Stimulated activated CD4-positive, alpha-beta T cell treated with anti-CD3 and anti-CD28 coated beads, Interleukin-4, amount 100 ng/mL, for 24 hours (primary cell): ENCODE measurements around the gene PAX7.
"Not testable (repeated sequence)": the region's sequence is repeated elsewhere in the genome, so short reads cannot be mapped to it uniquely, and the experiment has no call there.

Experiments
- DNase-seq: peaks from one replicate; pipeline ENCODE4 v3.0.0-alpha.2; 2020

PAX7 gene

DNA sequence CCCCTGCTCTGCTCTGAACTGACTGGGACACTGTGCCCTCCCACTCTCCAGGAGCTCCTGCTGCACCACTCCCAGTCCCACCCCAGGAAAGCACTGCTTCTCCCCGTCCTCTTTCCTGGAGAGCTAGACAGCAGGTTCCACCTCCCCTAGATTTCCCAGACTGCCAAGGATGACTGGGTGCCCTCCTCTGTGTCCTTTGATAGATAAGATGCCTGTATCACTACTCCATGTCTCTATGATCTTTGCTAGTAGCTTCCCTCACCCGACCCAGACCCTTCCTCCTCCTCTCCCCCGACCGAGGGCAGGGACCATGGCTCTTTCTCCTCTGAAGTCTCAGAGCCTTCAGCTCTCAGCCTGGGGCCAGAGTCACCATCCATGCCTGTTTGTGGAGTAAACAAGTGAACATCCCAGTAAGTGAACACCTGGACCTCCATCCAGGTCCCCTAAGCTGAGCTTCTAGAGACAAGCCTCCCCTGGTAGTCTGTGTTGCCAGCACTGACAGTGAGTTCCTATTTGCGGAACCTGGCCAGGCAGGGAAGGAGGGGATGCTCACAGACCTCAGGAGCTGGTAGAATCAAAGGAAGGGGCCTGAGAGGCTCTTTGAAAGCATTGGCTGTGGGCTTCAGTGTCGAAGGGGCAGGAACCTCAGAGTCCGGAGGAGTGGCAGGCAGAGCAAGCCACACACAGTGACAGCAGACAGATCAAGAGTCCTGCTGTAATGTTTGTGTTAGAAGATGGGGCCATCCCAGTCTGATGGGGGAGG, 104.0 kb downstream of the PAX7 start:
- DNase-seq, result no peak

GRCh38 chr1:18735224-18735997, 104.8 kb downstream of the PAX7 start:
- DNase-seq, result no peak

GRCh38 chr1:18736958-18737357, 106.3 kb downstream of the PAX7 start:
- DNase-seq, result no peak

- DNase-seq, result no peak
Measured at GRCh38 chr1:18738126-18738525, 107.5 kb downstream of the PAX7 start.

GRCh38 chr1:18738617-18739016, 108.0 kb downstream of the PAX7 start:
- DNase-seq, result no peak

- no peak for DNase-seq
Measured at GRCh38 chr1:18739408-18739807, 108.8 kb downstream of the PAX7 start.

GRCh38 chr1:18739897-18740296, 109.3 kb downstream of the PAX7 start:
- no peak for DNase-seq

DNA sequence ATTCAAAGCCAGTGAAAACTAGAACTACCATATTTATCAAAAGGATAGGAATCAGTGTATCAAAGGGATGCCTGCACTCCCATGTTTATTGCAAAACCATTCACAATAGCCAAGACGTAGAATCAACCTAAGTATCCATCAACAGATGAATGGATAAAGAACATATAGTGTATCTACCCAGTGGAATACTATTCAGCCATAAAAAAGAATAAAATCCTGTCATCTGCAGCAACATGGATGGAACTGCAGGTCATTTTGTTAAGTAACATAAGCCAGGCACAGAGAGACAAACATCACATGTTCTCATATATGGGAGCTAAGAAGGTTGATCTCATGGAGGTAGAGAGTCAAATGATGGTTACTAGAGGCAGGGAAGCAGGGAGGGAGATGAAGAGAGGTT, 110.0 kb downstream of the PAX7 start:
- no peak for DNase-seq

DNA sequence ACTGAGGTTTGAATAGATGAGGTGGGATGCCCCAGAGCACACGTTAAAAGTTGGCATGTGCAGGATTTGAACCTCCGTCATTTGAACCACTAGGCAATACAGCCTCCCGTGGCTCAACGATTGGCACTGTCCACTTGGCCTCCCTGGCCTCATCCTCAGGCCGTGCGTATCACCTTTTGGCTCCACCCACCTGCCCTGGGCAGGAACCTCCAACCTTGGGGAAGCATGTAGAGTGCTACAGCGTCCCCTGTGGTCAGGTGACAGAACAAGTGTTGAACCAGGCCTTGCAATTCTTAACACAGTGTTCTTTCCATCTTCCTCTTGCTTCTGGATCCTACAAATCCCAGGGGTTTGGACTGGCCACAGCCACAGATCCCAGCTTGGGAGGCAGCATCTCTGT, 112.6 kb downstream of the PAX7 start:
- no peak for DNase-seq

DNA sequence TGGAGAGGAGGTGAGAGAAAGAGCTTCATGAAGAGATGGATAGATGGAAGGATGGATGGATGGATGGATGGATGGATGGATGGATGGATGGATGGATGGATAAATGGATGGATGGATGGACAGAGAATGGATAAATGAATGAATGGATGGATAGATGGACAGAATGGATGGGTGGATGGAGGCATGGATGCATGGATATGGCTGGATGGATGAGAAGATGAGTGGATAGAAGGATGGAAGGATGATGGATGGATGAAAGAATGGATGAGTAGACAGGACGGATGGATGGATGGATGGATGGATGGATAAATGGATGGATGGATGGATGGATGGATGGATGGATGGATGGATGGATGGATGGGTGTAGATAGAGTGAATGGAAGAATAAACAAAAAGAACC, 113.7 kb downstream of the PAX7 start:
- DNase-seq, result not testable (repeated sequence)

- DNase-seq, result no peak
Measured at GRCh38 chr1:18746981-18747380, 116.3 kb downstream of the PAX7 start.

DNA sequence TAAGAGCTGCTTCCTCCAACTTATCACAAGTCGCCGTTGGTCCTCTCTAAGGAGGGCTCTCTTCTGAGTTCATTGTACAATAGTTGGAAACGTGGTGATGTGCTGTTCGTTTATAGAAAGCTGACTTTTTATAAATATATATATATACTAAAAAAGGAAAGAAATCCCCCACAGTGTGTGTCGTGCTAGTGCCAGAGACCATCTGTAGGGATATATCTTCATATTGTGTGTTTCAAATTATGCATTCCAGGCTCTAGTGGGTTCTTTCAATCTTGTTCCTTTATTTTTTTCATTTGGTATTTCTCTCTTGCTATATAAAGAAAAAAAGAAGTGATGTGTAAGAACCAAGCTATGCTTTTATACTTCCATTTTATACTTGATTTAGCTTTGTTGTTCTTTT, 117.0 kb downstream of the PAX7 start:
- DNase-seq, result no peak

GRCh38 chr1:18748435-18748834, 117.8 kb downstream of the PAX7 start:
- no peak for DNase-seq

DNA sequence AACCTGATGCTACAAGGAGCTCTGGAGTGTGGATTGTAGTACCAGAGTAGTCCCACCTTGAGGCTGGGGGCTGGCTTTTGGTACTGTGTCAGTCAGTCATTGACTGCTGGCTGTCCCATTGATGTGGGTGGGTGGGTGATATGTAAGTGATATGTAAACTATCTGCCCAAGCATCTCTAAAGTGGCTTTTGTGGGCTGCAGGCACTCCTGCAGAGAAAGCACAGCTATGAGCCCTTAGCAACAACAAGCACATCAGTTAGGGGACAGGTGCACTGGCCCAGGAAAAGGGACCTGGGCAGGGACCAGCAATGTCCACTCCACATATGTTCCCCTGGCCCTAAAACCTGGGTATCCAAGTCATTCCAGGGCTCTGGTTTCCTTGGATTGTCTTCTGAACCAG, 118.9 kb downstream of the PAX7 start:
- DNase-seq, result no peak

DNA sequence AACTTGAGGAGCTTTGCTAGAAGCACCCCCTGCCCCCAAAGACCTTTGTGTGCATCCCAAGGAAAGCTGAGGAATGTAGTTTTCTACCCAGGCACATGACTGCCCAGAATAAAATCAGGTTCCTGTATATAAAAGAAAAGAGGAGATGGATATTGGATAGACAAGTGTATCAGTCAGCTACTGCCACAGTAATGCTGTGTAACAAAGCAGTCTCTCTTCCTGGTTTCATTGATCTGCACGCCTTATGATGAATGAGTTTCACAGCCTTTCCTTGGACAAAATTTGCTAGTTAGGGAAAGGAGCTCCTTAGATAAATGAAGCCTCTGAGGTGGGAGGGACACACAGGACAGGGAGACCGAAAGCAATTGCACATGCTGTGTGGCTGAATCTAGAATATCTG, 120.0 kb downstream of the PAX7 start:
- DNase-seq, result no peak

DNA sequence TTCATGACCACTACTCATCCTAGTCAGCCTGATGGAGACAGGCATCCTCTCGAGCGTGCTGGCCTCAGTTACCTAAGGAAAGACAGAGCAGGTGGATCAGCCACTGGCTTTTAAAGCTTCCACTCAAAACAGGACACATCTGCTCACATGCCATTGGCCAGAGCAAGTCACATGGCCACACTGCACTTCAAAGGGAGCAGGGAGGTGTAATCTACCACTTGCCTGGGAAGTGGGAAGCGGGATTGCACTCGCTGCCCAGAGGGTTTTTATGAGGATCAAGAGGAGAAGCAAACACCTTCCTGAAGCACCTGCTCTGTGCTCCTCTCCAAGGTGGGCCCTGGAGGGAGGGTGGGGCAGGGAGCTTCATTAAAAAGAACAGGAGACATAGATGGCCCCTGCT, 120.8 kb downstream of the PAX7 start:
- no peak for DNase-seq

GRCh38 chr1:18752409-18752808, 121.8 kb downstream of the PAX7 start:
- DNase-seq, result no peak

GRCh38 chr1:18760156-18760555, 129.5 kb downstream of the PAX7 start:
- DNase-seq, result no peak

DNA sequence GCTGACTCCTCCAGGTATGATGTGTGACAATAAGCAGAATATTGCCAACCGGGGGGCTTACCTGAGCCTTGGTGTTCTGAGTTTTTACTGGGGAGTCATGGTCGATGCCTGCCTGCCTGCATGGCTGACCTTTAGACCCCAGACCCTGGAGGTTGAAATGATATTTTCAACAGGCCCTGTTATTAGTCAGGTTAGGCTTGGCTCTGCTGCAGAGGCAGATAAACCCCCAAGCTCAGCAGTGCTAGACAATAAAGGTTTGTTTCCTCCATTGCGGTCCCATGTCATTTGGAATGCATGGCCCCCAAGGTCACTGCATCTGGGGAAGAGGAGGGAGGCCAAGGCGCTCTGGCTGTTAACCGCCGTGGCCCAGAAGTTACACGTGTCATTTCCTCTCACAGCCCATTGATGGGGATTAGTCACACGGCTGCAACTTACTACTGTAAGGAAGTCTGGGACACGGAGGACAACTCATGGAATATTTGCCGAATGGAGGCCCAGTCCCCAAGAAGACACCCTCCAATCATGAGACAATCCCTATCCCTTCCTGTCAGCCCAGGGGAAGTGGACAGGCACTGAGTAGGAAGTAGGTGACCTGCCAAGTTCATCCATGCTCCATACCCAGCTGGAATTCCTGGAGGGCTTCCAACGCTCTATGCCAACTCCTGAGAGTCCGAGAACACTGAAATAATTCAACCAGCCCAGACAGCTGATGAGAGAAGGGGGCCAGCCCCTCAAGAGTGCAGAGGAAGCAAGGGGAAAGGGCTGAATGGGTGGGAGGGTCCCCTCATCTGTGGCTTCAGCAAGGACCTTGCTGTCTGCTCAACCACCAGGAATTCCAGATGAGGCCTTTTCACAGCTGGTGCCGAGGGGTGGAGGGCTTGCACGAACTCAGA, 131.5 kb downstream of the PAX7 start:
- no peak for DNase-seq

DNA sequence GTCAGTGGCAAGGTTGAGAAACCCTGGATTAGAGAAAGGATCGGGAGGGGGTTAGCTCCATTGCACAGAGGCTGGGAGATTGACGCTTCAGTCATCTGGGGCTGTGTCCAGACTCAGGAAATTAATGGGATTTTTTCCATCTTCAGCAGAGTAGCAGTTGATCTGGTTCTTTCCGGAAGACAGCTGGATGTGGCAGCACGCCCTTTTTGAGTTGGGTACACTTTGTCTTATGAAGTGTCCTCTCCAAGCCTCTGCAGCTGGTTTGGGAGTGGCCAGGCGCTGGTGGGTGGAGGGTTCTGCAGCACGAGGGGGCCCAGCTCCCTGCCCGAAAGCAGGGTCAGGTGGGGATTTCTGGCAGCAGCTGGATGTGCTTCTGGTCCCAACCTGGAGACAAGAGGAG, 133.7 kb downstream of the PAX7 start:
- DNase-seq, result no peak

- DNase-seq, result no peak
Measured at GRCh38 chr1:18765725-18766124, 135.1 kb downstream of the PAX7 start.

DNA sequence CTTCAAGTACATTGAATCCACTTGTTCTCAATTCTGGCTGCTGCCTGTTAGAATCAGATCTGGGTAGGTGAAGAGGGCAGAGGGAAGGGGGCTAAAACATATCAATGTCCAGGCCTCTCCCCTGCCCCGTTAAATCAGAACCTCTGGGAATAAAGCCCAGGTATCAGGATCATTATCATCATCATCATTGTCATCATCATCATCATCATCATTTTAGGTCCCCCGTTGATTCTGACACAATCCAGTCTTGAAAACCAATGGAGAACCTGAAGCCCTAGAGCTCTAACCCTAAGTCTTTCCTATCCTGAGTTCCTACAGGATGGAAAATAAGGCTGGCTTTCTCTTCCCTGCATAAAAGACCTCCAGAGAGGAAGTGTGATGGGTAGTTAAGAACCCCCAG, 135.7 kb downstream of the PAX7 start:
- no peak for DNase-seq

- not testable (repeated sequence) for DNase-seq
Measured at GRCh38 chr1:18767576-18767975, 136.9 kb downstream of the PAX7 start.

DNA sequence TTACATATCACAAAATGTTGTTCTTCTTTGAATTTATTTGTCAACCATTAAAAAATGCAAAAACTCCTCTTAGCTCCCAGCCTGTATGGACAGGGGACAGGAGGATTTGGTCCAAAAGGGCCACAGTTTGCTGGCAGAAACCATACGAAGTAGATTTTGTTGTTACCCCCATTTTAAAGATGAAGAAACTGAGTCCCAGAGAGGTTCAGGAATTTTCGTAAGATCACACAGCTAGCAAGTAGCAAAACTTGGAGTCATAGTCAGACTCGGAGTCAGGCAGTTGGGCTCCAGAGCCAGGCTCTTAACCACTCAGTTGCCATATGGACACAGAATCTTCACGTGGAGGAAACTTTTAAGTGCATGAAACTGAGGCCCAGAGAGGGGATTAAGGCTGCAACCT, 137.4 kb downstream of the PAX7 start:
- DNase-seq, result no peak
